Ovary (tissue), 9 donors: ENCODE results near the gene GTF3C1. TPM values are rescaled to one million over a fixed set of nuclear protein-coding genes. Genes with fewer than 3 reads are reported as not detected.

Experiments
- DNase-seq, 5 donors: peaks; one replicate each; pipeline ENCODE4 v3.0.0-alpha.2; 2019 to 2020
- H3K27ac ChIP-seq, 2 donors: fragments of 200-600 bp; one replicate each; pipeline versions ENCODE4 v1.5.1 to v1.8.0; 2019 to 2022
- H3K27me3 ChIP-seq: fragments of 200-600 bp; one replicate; pipeline ENCODE4 v1.8.0; 2022
- H3K36me3 ChIP-seq: fragments of 200-600 bp; sonication (generic); one replicate; pipeline ENCODE4 v1.5.1; 2019
- H3K4me1 ChIP-seq: one replicate; pipeline ENCODE4 v1.8.1; 2013; ENCODE audit warnings: mild to moderate bottlenecking, moderate library complexity; ENCODE audit not compliant: insufficient read depth
- H3K4me3 ChIP-seq: fragments of 200-600 bp; sonication (generic); one replicate; pipeline ENCODE4 v1.5.1; 2017
- H3K9me3 ChIP-seq, 2 donors: fragments of 200-600 bp in 1 of 2; sonication (generic) in 1 of 2; one replicate each; pipeline versions ENCODE4 v1.5.1 to v1.8.1; 2013 to 2019; ENCODE audit warnings: mild to moderate bottlenecking in 1 of 2, moderate library complexity in 1 of 2
- EP300 ChIP-seq: sonication (generic); formaldehyde crosslinking; IDR thresholded peaks from one replicate; pipeline ENCODE4 v1.6.1; 2017; ENCODE audit warnings: antibody characterized with exemption
- POLR2A ChIP-seq: fragments of 450-650 bp; IDR thresholded peaks from one replicate; pipeline ENCODE4 v1.6.1; 2017; ENCODE audit warnings: antibody characterized with exemption, mild to moderate bottlenecking, moderate library complexity
- WGBS, 3 donors: extraction: QIAGEN DNeasy Blood & Tissue Kit in 1 of 3; methylation state at CpG; one replicate each; pipeline versions ENCODE4 v1.1.5 to v1.1.7; 2013 to 2017; 5-methylcytosine and 5-hydroxymethylcytosine counted together
- intact Hi-C, 4 donors: fragments of 100-400 bp; cut with DNase I; formaldehyde crosslinking; loops; one replicate each; pipeline versions ENCODE4 v1.11.0 to v1.15.1; 2022 to 2023
- polyA plus RNA-seq, 2 donors: library from polyadenylated mRNA; stranded (reverse); fragments of 200-250 nt in 1 of 2; fragments of 350-450 nt in 1 of 2; fragmentation: Illumina TruSeq in 1 of 2; extraction: RNeasy Lipid Tissue Mini Kit (QIAGEN cat#74804) in 1 of 2; gene quantifications; one replicate each; pipeline ENCODE4 v1.2.3, GENCODE V29; 2013 to 2014
- total RNA-seq, 7 donors: library from RNA; depleted of rRNA in 2 of 7; stranded (reverse); fragments of >200 nt in 2 of 7; fragmentation: NEBNext Ultra II Directional in 3 of 7; extraction: Animal tissue kit (Norgen Biotek cat#: 25700) in 3 of 7; gene quantifications; one replicate each; pipeline versions ENCODE4 v1.1.0 to v1.2.4, GENCODE V29; 2016 to 2023
- TF ChIP-seq, protein P1 (sequence below), 3 donors: fragments of 450-650 bp in 2 of 3; fragments of 200-600 bp in 1 of 3; IDR thresholded peaks; one replicate each; pipeline versions ENCODE4 v1.5.1 to v1.8.0; 2016 to 2022; ENCODE audit warnings: antibody characterized with exemption in 3 of 3, mild to moderate bottlenecking in 1 of 3
- donor health status: DM: no; HTN: no; CAD: no; lungs with moderate emphysema.
- donor health status: DM: no; HTN: no; CAD: no.
- donor health status: Bipolar disorder and iron deficiency.
- donor health status: DM: yes; HTN: yes; CAD: no.
- donor health status: DM: no; HTN: no; CAD: no.
- donor health status: DM: yes; HTN: yes; CAD: no.

GTF3C1 gene
- total and polyA plus RNA-seq, 9 donors: 33.9 to 71.7 (median 52.7) TPM

DNA sequence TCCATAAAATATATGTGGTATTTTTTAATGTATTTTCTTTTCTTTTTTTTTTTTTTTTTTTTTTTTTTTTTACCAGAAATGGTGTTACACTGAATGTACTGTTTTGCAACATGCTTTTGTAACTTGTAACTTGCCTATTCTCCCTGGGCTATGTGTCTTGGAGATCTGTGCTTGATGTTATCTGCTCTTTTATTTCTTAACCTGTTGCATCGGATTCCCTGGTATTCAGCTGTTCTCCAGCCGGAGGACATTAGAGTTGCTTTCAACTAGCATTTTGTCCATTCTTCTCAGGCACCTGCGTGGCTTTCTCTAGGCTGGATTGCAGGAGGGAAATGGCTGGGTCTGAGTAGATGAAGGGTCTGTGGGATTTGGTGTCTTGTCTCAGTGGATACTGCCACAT, 47.6 kb upstream of the GTF3C1 start:
- intact Hi-C loops: no loop called here
- H3K9me3 ChIP-seq: no peaks in the 10 kb centered on the region
- H3K27me3 ChIP-seq: no peaks in the 10 kb centered on the region
- H3K27ac ChIP-seq: no peak overlapping the region
- TF ChIP-seq POLR2A (no peak), EP300 (no peak)
- TF ChIP-seq, protein P1, sequence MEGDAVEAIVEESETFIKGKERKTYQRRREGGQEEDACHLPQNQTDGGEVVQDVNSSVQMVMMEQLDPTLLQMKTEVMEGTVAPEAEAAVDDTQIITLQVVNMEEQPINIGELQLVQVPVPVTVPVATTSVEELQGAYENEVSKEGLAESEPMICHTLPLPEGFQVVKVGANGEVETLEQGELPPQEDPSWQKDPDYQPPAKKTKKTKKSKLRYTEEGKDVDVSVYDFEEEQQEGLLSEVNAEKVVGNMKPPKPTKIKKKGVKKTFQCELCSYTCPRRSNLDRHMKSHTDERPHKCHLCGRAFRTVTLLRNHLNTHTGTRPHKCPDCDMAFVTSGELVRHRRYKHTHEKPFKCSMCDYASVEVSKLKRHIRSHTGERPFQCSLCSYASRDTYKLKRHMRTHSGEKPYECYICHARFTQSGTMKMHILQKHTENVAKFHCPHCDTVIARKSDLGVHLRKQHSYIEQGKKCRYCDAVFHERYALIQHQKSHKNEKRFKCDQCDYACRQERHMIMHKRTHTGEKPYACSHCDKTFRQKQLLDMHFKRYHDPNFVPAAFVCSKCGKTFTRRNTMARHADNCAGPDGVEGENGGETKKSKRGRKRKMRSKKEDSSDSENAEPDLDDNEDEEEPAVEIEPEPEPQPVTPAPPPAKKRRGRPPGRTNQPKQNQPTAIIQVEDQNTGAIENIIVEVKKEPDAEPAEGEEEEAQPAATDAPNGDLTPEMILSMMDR (IDR thresholded peaks at IDR 0.05): no peak
- no peak overlapping the region for H3K4me3 ChIP-seq
- no peaks in the 10 kb centered on the region for H3K36me3 ChIP-seq
- no peak for DNase-seq
- peaks cover 3% of the 10 kb centered on the region for H3K4me1 ChIP-seq
- 96 to 97% (median 97%) methylated on average over 3 of the region's 3 CpGs for WGBS, 3 donors

GRCh38 chr16:27596411-27596810, 46.7 kb upstream of the GTF3C1 start:
- WGBS, 3 donors: 89 to 95% (median 91%) methylated on average over 4 of the region's 4 CpGs
- Histone ChIP-seq H3K27ac (no peak overlapping the region), H3K27me3 (no peaks in the 10 kb centered on the region), H3K9me3 (no peaks in the 10 kb centered on the region), H3K36me3 (no peaks in the 10 kb centered on the region), H3K4me1 (peaks cover 3% of the 10 kb centered on the region), H3K4me3 (no peak overlapping the region)
- TF ChIP-seq POLR2A (no peak), EP300 (no peak)
- TF ChIP-seq, protein P1 (IDR thresholded peaks at IDR 0.05): no peak
- intact Hi-C loops: no loop called here
- no peak for DNase-seq

GRCh38 chr16:27595993-27596392, 46.3 kb upstream of the GTF3C1 start:
- H3K4me1 ChIP-seq: peaks cover 3% of the 10 kb centered on the region
- H3K36me3 ChIP-seq: no peaks in the 10 kb centered on the region
- no peaks in the 10 kb centered on the region for H3K9me3 ChIP-seq
- intact Hi-C loops: no loop called here
- H3K27me3 ChIP-seq: no peaks in the 10 kb centered on the region
- TF ChIP-seq EP300 (no peak), POLR2A (no peak)
- TF ChIP-seq, protein P1 (IDR thresholded peaks at IDR 0.05): no peak
- H3K4me3 ChIP-seq: no peak overlapping the region
- 60 to 79% (median 65%) methylated on average over 6 of the region's 6 CpGs for WGBS, 3 donors
- H3K27ac ChIP-seq: no peak overlapping the region
- DNase-seq: no peak

GRCh38 chr16:27595475-27595874, 45.8 kb upstream of the GTF3C1 start:
- no peaks in the 10 kb centered on the region for H3K9me3 ChIP-seq
- TF ChIP-seq, protein P1 (IDR thresholded peaks at IDR 0.05): no peak
- no peak for TF ChIP-seq EP300
- TF ChIP-seq POLR2A: no peak
- intact Hi-C loops: no loop called here
- no peaks in the 10 kb centered on the region for H3K36me3 ChIP-seq
- DNase-seq: no peak
- 55 to 66% (median 60%) methylated on average over 4 of the region's 4 CpGs for WGBS, 3 donors
- H3K4me3 ChIP-seq: no peak overlapping the region
- H3K4me1 ChIP-seq: peaks cover 3% of the 10 kb centered on the region
- no peak overlapping the region for H3K27ac ChIP-seq
- no peaks in the 10 kb centered on the region for H3K27me3 ChIP-seq
